Stimulated activated CD8-positive, alpha-beta memory T cell treated with anti-CD3 and anti-CD28 coated beads, Interleukin-7, amount 100 ng/mL, for 1 hour (primary cell): ENCODE measurements around the gene RPP30.

Experiments
- DNase-seq, 2 donors: peaks; one replicate each; pipeline ENCODE4 v3.0.0-alpha.2; 2020; ENCODE audit warnings: low read depth in 2 of 2

RPP30 gene

DNA sequence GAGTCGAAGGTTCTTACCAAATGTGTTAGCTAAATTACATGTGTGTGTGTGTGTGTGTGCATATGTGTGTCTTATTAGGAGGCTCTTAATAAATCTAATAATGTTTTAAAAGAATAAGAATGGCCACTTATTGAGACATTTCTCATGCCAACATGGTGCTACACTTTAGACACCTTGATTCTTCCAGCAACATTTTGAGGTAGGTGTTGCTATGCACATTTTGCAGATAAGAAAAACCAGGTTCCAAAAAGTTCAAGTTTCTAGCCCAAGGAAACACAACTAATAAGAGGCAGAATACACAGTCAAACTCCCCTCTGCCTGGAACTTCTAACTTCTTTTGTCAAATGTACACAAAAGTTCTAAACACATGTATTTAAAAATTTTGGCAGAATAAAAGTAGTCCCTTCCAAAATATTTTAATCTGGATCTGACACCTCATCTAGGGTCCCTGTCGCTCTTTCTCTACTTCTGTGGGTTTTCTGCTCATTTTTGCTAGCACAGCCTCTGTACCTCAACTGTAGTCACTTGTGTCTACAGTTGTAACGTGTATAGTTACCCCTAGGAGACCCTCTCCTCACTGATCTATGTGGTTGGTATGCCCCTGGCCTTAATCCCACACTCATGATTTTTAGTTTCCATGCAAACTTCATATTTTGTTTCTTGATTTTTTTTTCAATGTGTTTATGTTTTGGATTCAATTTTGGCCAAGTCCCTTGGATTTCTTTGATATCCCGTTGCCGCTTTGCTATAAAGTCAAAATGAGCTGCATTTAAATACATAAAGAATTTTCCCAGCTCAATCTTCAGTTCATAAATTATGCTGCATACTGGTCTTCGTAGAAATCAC, 44.8 kb downstream of the RPP30 start:
- DNase-seq, result no peak

DNA sequence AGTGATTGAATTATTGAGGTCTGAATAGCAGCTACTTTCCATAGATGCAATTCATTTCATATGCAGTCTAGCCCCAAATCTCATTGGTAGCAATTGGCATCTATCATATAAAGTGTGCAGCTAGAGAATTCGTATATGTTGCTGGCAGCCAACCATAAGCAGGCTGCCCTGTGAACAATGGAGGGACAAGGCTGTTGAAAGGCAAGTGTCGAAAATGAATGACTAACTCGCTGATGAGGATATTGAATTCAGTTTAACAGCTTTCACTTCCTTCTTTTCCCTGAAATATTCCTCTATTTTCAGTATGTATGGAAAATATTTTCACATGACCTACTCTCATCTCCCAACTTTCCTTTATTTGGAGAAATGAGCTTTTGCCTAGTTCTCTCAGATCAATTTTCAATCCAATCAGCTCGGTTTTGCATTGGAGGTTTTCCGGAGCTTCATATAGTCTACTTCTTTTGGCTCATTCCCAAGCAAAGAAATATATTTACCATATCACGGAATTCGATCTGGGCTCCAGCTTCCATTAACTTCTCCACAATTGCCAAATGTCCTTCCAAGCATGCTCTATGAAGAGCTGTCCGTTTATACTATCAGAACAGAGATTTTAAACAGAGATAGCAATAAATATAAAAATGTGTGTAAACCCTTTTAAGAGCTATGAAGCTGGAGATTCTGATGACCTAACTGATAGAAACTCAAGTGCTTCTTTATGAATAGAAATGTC, 45.6 kb downstream of the RPP30 start:
- DNase-seq, result no peak

DNA sequence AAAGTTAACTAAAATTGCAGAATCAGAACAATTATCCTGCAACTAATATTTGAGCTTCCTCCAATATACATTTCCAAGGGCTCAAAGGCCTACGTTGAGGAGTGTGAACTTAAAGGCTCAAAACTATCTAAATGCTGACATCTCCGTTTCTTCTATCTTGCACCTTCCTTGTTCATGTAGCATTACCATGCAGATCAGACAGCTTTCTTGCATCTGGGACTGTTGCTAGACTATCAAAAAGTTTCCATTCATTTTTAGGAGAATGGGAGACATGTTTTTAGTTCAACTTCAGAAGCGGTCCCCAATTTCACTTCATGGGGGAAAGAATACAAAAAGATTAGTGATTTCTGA, 46.2 kb downstream of the RPP30 start:
- DNase-seq, result no peak

DNA sequence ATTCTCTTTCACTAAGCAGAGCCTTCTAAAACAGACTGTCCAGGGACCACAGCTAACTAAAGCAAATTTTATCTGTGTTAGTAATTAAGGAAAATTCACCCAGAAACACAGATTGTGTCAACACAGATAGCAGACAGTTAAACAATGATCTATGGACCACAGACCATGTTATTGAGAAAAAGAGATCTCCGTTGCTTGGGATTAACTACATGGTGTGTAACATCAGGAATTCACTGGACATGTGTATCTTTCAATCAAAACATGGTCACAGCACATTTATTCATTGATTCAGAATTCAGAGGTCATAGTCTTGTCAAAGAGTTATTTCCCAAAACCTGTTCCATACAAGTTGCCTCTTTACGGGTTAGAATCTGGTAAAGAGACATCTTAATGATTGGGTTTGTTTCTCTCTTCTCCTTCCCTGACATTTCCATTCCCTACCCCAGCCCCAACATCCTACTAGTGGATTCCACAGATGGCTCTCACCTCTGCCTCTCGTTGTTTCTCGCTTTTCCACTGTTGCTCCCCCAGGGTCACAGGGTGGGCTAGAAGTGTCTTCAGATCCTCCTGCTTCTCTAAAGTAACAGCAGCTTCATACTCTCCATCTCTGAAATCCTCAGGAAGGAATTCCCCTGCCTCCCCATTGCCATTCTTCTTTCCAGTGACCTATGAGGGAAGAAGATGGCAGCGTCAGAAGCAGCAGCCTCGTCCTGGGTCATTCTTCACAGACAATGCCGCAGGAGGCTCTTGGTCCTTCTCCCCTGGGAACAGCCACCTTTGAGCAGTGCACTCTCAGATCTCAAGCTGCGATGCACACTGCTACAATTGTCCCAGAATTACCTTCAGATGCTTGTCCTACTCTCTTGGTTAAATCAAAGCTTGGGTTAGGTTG, 48.2 kb downstream of the RPP30 start:
- DNase-seq, result no peak

DNA sequence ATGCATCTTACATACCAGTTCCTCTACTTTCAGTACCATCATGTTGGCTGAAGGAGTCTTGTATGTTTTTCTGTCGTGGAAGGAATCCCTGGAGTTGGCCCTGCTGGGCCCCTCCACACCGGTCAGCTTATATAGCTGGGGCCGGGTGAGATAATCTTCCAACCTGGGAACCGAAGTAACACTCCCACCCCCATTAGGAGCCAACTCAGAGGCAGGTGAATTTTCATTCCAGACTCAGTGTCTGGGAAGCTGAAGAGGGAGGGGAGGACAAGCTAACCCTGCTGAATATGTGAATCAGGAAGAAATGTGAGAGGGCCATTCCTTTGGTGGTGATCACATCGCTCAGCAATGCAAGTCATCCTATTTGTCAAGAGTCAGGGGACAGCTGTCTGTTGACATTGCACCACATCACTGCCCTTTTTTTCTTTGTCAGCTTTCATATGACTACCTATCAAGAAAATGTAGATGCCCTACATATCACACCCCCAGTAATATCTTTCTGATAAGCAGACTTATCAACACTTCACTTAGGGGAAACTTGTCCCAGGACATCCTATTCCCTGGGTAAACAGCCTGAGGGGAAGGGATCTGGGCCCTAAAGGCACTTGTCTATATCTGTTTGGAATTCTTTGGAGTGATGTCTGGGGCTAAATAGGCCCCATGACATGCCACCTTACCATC, 49.4 kb downstream of the RPP30 start, which contains the start of gene ANKRD1:
TSS of gene ANKRD1 (minus strand) at position 102 of the 681 bp plus-strand sequence. CDS start at position 42, 60 bp downstream.
- no peak for DNase-seq

DNA sequence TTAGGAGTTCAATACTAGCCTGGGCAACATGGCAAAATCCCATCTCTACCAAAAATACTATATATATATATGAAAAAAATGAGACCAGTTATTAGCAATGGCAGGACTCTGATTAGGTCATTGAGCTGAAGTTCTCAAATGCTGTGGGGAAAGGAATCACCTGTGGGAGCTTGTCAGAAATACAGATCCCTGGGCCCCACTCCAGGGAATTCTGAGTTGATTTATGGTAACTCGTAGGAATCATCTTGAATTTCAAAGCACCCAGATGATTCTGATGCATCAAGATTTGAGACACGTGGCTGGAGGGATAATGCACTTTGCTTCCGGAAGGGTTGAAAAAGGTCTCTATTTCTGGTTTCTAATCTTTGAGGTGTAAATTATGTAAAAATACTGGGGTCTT, 50.1 kb downstream of the RPP30 start:
- no peak for DNase-seq

DNA sequence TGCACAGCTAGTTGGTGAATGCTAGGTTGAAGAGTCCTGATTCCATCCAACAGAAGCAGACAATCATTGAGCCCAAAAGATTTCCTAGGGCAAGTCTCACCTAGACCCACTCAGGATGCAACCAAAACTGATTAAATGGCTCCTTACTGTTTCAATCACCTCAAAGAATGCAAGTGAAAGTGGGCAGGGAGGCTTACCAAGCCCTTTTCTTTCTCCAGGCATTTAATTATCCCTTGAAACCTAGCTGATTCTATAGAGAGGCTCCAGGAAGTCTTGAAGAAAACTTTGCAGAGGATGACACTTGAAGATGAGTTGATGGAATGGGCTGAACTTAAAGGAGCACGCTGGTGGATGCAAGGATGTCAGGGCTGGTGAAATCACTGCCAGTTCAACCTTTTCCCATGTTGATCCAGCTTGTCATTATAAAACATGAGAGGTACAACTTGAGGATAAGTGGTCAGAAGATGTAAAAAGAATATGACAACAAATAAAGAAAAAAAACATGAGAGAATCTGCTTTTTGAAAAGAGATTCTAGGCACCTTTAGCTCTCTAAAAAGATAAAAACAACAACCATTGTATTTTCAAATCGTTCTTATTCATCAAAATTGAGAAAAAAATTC, 51.4 kb downstream of the RPP30 start:
- no peak for DNase-seq

DNA sequence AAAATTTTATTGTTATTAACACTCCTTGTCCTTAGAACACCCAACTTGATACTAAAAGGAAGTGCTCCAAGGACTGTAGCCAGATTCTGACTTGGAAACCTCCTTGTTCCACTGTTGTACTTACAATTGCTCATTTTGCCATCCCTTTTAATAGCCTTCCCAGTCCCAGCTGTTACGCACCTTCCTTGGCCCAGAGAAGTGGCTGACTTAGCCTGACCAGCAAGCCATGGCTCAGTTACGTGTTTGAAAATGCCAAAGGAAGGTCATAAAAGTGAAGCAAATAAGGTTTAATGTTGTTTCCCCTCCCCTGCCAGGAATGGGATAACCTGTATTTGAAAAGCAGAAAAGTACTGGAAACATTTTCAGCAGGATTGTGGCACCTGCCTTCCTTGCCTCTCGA, 52.8 kb downstream of the RPP30 start:
- DNase-seq, result no peak

DNA sequence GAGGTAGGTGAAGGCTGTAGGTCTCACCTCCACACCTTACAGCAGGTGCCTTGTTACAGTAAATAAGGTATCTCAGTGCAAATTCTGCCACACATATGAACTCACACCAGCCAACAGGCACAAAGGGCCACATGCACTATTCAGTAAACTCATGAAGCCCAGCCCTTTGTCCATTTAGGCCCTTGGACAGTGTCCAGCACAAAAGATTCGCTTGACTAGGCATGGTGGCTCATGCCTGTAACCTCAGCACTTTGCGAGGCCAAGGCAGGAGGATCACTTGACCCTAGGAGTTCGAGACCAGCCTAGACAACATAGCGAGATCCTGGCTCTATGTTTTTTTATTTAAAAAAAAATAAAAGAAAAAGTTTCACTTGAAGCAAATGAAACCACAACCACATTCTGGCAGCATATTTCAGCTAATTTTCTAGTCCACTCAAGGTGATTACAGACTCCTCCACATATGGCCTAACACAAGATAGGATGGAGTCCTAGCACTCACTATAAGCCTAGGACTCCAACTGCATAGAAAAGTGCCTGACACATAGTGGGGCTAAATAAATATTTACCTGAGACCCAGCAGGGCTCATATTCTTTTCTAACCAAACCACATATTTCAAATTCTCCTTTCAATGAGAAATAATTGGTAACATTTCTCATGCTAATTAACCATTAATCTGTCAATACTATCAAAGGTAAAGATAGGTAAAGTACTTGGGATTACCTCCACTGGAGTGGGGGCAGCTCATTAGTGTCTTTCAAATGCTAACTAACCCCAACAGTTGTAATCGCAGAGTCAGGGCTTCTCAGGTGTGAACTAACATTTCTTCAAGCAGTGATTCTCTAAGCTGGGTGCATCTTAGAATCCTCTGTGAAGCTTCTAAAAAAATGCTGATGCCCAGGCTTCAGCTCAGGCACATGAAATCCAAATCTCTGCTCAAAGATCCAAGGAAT, 53.6 kb downstream of the RPP30 start:
- no peak for DNase-seq

DNA sequence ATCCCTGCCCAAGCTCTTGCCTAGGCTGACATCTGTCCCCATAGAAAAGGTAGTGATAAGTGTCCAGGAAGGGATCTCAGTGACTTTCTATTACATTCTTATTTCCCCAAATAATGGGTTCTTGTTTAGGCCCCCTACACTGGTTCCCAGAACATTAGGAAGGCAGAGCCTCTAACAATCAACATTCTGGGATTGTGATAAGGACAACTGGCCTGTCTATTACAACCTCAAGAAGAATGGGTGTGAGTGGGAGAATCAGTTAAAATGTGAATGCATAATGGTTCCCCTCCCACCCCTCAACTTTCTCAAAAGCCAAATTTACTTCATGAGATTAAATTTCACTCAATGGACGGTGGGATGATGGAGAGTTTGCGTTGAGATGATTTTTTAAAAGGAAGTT, 55.5 kb downstream of the RPP30 start:
- no peak for DNase-seq

DNA sequence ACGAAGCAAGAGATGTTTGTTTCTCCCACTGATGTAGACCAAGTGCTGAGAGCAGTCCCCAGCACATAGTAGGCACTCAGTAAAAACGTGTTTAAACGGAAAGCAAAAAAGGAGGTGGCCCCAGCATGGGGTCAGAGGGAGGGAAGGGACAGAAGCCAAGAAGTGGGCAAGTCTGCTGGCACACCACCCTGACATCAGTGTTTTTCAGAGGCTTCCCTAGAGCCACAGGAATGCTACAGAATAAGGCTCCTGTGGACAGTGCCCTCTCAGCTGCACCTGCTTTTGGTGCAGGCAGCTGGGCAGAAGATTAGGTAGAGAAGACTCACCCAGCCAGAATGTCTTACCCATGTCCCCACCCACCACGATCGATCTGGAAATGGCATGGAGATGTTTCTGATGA, 57.4 kb downstream of the RPP30 start:
- no peak for DNase-seq

DNA sequence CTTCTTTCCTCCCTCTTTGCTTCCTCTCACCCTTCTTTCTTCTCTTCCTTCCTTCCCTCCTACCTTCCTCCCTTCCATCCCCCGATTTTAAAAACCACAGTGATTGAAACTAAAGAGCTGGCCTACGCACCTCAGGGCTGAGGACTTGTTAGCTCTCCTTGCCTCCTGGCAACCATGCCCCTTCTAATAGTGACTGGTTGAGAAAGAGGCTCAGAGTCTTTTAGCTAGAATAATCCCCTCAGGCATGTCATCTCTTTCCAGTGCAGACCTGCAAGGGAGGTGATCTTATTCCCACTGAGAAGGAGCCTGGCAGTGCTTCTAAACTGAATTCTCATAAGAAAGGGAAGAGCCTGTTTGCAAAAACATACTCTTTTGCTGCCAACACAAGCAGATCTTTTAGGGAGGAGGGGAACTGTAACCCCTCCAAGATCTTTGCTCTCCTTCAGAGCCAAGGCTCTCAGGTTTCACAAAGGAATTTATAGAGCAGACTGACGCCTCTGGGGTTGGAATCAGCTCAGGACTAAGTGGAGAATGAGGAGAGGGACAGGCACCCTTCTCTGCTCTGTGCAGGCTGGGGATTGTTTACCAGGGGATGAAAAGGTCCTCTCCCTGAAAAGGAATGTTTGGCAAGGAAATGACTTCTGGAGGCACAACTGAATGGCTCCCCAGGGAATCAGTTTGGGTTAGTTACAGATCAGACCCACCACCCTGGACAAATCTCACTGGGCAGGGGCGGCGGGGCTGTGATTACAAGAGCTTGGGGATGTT, 58.5 kb downstream of the RPP30 start:
- DNase-seq, result no peak

DNA sequence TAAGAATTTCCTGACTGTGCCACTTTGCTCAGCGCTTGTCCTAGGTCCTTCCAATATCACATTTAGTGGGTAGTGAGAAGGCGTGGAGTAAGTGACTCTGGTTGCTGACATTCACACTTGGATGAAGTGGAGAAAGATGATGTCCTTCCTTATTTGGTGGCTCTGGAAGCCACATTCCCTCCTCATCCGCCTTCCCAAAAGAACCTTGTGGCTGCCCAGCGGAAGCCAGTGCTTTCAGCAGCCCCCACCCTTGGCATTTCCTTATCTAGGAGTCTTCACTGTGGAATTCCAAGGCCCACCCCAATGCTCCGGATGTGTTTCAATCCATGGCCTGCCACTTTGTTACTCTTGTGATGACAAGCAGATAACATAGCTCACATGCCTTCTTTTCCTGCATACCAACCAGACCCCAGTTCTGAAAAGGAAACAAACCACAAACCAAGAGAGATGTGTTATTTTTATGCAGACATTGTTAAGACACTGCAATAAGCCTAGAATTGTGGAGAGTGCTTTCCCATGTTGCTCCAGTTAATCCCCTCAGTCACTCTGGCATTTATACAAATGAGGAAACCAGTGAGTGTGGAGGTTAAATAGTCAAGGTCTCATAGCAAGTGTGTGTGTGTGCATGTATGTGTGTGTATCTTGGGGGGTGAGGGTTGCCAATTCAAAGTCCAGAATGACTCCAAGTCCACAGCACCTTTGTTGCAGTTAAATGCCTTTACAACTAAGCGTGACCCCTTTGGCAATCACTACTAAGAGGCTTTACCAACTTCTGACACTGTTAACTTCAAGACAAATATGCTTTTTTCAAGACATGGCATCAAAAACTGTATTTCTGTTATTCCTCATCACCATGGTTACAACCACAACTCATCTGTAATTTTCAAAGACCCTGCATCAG, 59.4 kb downstream of the RPP30 start:
- DNase-seq, result no peak

DNA sequence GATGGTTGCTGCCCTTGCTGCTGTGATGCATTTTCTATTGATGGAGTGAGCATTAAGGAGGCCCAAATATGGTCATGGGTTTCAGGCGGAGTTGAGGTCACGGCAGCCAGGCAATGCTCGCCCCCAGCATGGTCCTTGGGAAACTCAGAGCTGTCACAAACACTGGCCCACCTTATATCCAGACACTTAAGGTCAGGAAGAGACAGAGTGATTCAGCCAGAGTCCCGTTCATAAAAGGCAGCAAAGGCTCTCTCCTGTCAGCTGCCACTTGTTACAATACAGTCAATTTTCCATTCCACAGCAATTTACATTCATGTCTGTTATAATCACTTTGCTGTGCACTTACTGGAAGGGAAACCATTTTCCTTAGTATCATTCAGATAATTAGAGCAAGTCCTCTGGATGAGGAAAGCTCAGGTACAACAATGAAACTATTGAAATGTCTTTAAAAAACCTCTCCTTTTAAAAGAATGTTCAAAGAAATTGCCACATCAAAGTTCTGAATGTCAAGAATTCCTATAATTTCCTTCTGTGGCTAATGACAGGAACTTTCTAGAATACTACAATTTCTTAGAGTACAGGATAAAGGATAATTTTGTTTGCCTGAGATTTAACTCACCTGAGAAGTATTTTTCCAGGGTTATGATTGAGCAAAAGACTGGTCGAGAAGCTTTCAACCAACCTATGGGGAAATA, 64.0 kb downstream of the RPP30 start:
- no peak for DNase-seq

DNA sequence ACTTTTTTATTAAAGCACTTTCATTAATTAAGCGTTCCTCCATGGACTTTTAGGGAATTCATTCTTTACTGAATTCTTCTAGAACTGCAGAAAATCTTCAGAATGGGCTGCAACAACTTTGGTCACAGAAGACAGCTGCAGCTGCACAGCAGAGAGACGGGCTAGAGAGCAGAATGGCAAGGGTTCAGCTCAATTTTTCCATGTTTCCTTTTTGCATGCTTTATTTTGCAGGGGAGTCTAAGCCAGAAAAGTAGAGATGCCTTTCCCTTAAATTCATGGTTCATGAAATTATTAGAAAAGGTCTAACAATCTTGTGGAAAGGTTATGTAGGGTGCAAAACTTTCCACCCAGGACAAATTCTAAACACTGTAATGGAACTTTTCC, 64.5 kb downstream of the RPP30 start:
- DNase-seq, result no peak

DNA sequence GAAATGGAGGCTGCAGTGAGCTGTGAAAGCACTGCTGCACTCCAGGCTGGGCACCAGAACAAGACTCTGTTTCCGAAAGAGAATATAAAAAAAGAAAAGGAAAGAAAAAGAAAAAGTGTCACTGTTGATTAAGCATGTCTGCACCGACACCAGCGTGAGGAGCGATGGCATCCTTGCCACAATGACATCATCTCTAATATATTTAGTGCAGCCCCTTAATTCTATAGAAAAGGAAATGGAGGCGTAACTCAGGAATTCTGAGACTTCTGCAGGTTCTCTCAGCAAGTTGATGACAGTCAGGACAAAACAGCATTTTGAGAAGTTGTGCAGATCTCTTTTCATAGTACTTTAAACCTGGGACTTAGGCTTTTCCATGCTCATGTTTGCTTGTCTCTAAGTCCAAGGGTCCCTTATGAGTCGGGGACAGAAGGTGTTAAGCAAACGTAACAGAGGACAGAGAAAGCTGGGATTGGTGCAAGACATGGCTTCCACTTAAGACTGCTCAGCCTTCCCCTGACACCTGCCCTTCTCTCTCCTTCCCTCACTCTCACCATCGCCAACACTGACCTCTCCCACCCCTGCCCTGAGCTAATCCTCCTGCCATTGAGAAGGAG, 66.0 kb downstream of the RPP30 start:
- no peak for DNase-seq

DNA sequence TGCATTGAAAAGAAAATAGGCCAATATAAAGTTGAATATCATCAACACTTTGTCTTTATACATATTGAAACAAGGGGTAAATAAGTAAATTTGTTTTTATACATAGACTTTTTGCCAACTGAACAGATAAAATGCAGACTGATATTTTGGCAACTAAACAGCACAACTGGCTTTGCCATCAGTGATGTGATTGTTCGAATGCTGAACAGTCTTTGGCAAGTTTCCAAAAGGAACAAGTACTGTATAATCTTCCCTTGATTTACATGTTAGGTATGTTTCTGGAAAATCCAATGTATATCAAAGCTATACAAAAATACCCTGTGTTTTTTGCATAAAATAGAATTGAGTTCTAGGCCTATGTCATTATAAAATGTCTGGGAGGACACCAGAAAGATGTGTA, 67.3 kb downstream of the RPP30 start:
- DNase-seq, result no peak
